ENCODE measurements around the gene PDGFA.
"Not testable (repeated sequence)": the region's sequence is repeated elsewhere in the genome, so short reads cannot be mapped to it uniquely, and the experiment has no call there.

PDGFA gene

GRCh38 chr7:552151-552867 lies 32.7 kb upstream of the PDGFA start:
- not testable (repeated sequence) for DNase-seq (ENCODE audit: low read depth)

GRCh38 chr7:551615-551970 lies 31.9 kb upstream of the PDGFA start:
- not testable (repeated sequence) for DNase-seq (ENCODE audit: low read depth)

GRCh38 chr7:550881-551614 lies 31.4 kb upstream of the PDGFA start:
- DNase-seq (ENCODE audit: low read depth) = no peak

DNA sequence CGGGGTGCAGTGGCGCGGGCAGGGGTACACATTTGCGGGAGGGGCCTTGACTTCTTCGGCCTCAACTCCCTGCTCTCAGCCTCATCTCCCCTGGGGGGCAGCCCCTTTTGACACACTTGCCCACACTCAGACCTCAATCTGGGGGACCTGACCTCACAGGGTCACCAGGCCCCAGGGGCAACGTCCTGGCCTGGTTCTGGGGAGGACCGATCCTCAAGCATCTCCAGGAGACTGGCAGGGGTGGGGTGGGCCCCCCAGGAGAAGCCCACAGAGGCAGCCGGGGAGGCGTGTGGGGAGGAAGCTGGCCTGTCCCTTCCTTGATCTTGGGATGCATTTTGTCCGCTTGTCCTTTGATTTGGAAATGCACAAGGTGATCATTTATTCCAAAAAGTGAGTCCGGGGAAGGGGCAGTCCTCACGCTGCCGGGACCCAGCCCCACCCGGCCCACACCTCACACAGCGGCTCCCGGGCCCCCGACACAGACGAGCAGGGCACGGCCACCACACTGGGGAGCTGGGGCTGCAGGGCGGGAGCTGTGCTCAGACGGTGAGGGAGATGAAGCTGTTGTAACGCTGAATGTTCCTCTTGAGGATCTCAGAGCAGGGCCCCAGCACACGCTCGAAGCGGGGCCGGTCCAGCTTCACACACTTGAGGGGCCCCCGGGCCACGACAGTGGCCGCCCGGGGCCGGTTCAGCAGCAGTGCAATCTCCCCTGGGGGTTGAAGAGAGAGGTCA lies 30.4 kb upstream of the PDGFA start:
- no peak for DNase-seq (ENCODE audit: low read depth)

DNA sequence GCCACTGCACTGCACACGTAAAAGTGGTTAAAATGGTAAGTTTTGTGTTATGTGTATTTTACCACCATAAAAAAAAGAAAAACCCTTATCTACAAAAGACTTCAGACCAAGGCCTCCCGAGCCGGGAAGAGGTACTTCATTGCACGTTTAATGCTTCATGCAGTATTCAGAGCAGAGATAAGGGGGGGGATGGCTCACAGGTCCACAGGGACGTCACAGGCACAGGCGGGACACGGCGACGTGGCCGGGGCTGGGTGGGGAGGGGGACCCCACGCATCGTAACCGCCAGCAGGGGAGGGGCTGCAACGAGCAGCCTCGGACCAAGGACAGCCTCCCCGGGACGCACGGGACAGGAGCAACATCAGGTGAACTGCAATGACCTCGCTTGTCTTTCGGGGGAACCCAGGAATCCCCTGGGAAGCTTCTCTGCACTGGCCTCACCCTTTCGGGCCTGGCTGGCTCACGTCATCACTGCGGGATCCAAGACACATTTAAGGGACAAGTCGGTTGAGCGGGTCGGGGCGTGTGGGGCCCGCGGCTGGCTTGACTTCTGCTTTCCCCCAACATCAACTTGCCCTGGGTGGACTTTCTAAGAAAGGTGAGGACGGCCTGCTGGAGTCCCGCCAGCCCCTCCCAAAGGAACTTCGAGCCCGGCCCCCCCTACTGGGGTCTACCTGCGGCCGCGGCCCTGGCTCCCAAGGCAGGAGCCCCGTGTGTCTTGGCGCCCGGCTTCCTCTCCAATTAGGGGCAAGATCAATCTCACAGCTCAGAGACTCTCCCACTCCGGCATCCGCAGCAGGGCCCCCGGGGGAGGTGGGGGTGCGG lies 29.6 kb upstream of the PDGFA start:
- DNase-seq (ENCODE audit: low read depth) = no peak

GRCh38 chr7:548401-548800 lies 28.8 kb upstream of the PDGFA start:
- DNase-seq (ENCODE audit: low read depth) = no peak

DNA sequence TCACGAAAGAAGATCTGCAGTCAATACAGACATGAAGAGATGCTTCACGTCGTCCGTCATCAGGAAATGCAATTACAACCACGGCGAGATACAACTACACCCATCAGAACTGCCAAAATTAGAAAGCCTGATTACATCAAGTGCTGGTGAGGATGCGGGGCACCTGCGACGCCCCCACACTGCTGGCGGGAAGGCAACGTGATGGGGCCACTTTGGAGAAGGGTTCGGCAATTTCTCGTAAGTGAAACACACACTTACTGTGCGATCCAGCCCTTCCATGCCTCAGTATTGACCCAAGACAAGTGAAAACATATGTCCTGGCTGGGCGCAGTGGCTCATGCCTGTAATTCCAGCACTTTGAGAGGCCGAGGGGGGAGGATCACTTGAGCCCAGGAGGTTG lies 25.8 kb upstream of the PDGFA start:
- no peak for DNase-seq (ENCODE audit: low read depth)

GRCh38 chr7:544338-545221 lies 24.9 kb upstream of the PDGFA start:
- no peak for DNase-seq (ENCODE audit: low read depth)

GRCh38 chr7:543501-544337 lies 24.1 kb upstream of the PDGFA start:
- DNase-seq (ENCODE audit: low read depth) = no peak

DNA sequence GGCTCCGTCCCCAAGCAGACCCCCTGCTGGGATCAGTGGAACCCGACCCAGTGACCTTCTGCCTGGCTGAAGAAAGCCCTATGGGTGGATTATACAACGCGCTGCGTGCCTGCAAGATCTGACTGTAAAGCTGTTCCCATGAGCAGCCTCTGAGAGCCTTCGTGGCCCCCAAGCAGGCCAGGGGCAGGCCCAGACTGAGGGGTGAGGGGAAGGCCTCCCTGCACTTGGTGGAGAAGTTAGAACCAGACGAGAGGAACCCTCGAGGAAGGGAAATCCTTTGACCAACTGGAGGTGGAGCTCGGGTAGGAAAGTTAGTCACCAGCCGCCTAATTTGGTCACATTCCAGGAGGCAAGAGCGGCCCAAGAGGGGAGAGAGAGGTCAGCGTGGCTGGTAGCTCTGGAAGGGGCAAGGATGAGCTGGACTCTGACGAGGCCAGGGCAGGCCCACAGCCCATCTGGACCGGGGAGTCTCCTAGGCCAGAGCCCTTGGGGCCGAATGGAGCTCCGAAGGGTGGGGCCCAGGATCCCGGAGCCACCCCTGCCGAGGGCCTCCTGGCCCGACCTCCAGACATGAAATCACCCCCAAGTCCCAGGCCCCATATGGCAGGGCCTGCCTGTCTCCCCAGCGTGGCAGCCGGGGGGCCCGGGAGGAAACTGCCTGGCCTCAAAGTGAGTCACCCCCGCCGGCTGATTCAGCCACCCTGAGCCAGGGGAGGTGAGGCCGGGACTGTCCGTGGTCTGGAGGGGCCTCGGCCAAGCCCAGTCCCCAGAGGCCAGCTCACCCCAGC lies 23.3 kb upstream of the PDGFA start:
- no peak for DNase-seq (ENCODE audit: low read depth)

- DNase-seq (ENCODE audit: low read depth) = no peak
Measured at GRCh38 chr7:542131-542712, 22.6 kb upstream of the PDGFA start.

DNA sequence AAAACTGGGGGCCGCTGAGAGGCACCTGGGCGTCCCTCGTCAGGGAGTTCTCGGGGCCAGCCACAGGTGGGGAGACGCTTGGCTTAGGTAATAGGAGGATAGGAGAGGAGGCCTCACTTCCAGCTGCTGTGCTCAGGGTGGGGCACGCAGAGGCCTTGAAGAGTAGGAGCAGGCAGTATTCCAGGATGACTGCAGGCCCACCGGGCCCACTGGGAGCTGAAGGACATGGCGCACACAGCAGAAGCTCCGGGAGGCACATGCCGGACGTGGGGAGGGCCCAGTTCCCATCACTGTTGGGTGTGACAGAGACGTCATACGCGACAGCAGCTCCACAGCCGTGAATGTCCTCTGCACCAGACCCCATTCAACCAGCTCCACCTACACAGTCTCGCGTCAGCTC lies 22.0 kb upstream of the PDGFA start:
- no peak for DNase-seq (ENCODE audit: low read depth)

DNA sequence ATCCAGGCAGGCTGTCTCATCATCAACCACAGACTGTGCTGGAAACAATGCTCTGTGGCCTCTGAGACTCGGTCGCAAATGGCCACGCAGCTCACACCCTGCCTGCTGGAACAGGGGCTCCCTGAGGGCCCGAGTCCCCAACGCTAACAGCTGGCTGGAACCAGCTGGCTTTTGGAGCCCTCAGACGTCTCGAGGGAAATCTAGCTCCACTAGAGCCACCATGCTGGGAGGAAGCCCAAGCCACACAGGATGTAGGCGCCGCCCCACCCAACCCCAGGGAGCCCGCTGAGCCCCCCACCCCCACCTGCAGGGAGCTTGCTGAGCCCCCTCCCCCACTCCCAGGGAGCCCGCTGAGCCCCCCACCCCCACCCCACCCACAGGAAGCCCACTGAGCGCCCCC lies 21.4 kb upstream of the PDGFA start:
- no peak for DNase-seq (ENCODE audit: low read depth)

GRCh38 chr7:540579-540978 lies 20.9 kb upstream of the PDGFA start:
- DNase-seq (ENCODE audit: low read depth) = no peak

GRCh38 chr7:539731-540411 lies 20.2 kb upstream of the PDGFA start:
- no peak for DNase-seq (ENCODE audit: low read depth)

GRCh38 chr7:538764-539685 lies 19.4 kb upstream of the PDGFA start:
- no peak for DNase-seq (ENCODE audit: low read depth)

GRCh38 chr7:537911-538634 lies 18.4 kb upstream of the PDGFA start:
- DNase-seq (ENCODE audit: low read depth) = no peak

Measured in stimulated activated CD8-positive, alpha-beta memory T cell treated with anti-CD3 and anti-CD28 coated beads, Interleukin-7, amount 100 ng/mL, for 24 hours (primary cell).